Lung (tissue), 12 donors: Measurements from ENCODE around the gene PIERCE2. TPM values are rescaled to one million over a fixed set of nuclear protein-coding genes. Genes with fewer than 3 reads are reported as not detected.
"Not testable (repeated sequence)": the region's sequence is repeated elsewhere in the genome, so short reads cannot be mapped to it uniquely, and the experiment has no call there.

Source experiments
- ATAC-seq: fragments of 200-7000 bp; cut with Tn5 transposase; one replicate; pipeline ENCODE4 v1.9.1; 2020; ENCODE audit warnings: moderate number of reproducible peaks; ENCODE audit not compliant: insufficient read depth, low FRiP score
- DNase-seq, 3 donors: peaks; one replicate each; pipeline ENCODE4 v3.0.0-alpha.2; 2013 to 2017
- H3K27ac ChIP-seq, 2 donors: one replicate each; pipeline ENCODE4 v1.5.1; 2013; ENCODE audit warnings: mild to moderate bottlenecking in 2 of 2, moderate library complexity in 2 of 2, control low read depth in 1 of 2, inconsistent platforms in 1 of 2, low read depth in 1 of 2, low read length in 1 of 2
- H3K27me3 ChIP-seq, 3 donors: one replicate each; pipeline ENCODE4 v1.5.1; 2013; ENCODE audit warnings: low read length in 2 of 3; ENCODE audit not compliant: control insufficient read depth in 3 of 3, insufficient read depth in 3 of 3
- H3K36me3 ChIP-seq, 4 donors: one replicate each; pipeline ENCODE4 v1.5.1; 2013; ENCODE audit warnings: low read length in 4 of 4, mild to moderate bottlenecking in 1 of 4, moderate library complexity in 1 of 4; ENCODE audit not compliant: control insufficient read depth in 4 of 4, insufficient read depth in 4 of 4
- H3K4me1 ChIP-seq, 5 donors: one replicate each; pipeline ENCODE4 v1.5.1; 2013; ENCODE audit warnings: low read length in 5 of 5, mild to moderate bottlenecking in 2 of 5, moderate library complexity in 1 of 5; ENCODE audit not compliant: control insufficient read depth in 5 of 5, insufficient read depth in 5 of 5
- H3K4me3 ChIP-seq: one replicate; pipeline ENCODE4 v1.5.1; 2013; ENCODE audit warnings: mild to moderate bottlenecking, control low read depth, moderate library complexity
- H3K9ac ChIP-seq, 2 donors: one replicate each; pipeline ENCODE4 v1.5.1; 2013; ENCODE audit warnings: low read length in 2 of 2, control low read depth in 1 of 2; ENCODE audit not compliant: insufficient read depth in 1 of 2
- H3K9me3 ChIP-seq, 4 donors: one replicate each; pipeline ENCODE4 v1.5.1; 2013; ENCODE audit warnings: low read length in 3 of 4, mild to moderate bottlenecking in 1 of 4, moderate library complexity in 1 of 4; ENCODE audit not compliant: control insufficient read depth in 4 of 4, insufficient read depth in 3 of 4
- CTCF ChIP-seq: IDR thresholded peaks from 2 replicates; pipeline ENCODE4 v1.5.1; 2012; ENCODE audit warnings: mild to moderate bottlenecking; ENCODE audit errors: control extremely low read depth, extremely low read depth
- WGBS, 2 donors: extraction: QIAGEN DNeasy Blood & Tissue Kit; methylation state at CpG; one replicate each; pipeline ENCODE4 v1.1.7; 2013; 5-methylcytosine and 5-hydroxymethylcytosine counted together
- polyA plus RNA-seq, 2 donors: library from polyadenylated mRNA; stranded (reverse); fragments of 200-250 nt; gene quantifications; one replicate each; pipeline ENCODE4 v1.2.1, GENCODE V29; 2013
- total RNA-seq, 2 donors: library from RNA; depleted of rRNA in 1 of 2; stranded (reverse); fragments of >200 nt in 1 of 2; gene quantifications; one replicate each; pipeline ENCODE4 v1.2.1, GENCODE V29; 2014 to 2021
- donor health status: control.
- donor health status: control.
- donor health status: Bipolar disorder and iron deficiency.
- donor health status: healthy.
- donor health status: DM: yes; HTN: yes; CAD: no.

PIERCE2 gene
- total and polyA plus RNA-seq, 4 donors, result 2.8 to 10.3 (median 5.8) TPM

GRCh38 chr15:55417678-55418077, 9.4 kb downstream of the PIERCE2 start:
- H3K9me3 ChIP-seq, DNase-seq, H3K36me3 ChIP-seq, H3K4me3 ChIP-seq, H3K27me3 ChIP-seq, H3K4me1 ChIP-seq, H3K27ac ChIP-seq, ATAC-seq, H3K9ac ChIP-seq: not testable (repeated sequence)
- 84 to 90% methylated on average over 7 to 8 of the region's 8 CpGs for WGBS, 2 donors

- DNase-seq, result no peak
- H3K27me3 ChIP-seq, result no peaks in the 10 kb centered on the region
- H3K27ac ChIP-seq, result no peak overlapping the region
- H3K9ac ChIP-seq, result no peak overlapping the region
- peaks cover 0 to 3% (median 0%) of the 10 kb centered on the region in 4 donors for H3K36me3 ChIP-seq
- no peak overlapping the region for H3K4me3 ChIP-seq
- ATAC-seq, result no peak
- TF ChIP-seq CTCF, result no peak
- H3K9me3 ChIP-seq, result peaks cover 0 to 2% (median 0%) of the 10 kb centered on the region in 4 donors
- H3K4me1 ChIP-seq, result no peaks in the 10 kb centered on the region
Measured at GRCh38 chr15:55420171-55420866, 12.0 kb downstream of the PIERCE2 start.

GRCh38 chr15:55422089-55422488, 13.8 kb downstream of the PIERCE2 start:
- H3K4me1 ChIP-seq, result no peaks in the 10 kb centered on the region
- H3K9ac ChIP-seq, result no peak overlapping the region
- ATAC-seq, result no peak
- no peak for TF ChIP-seq CTCF
- no peak for DNase-seq
- H3K27ac ChIP-seq, result no peak overlapping the region
- peaks cover 0 to 3% (median 0%) of the 10 kb centered on the region in 4 donors for H3K36me3 ChIP-seq
- no peak overlapping the region for H3K4me3 ChIP-seq
- H3K27me3 ChIP-seq, result no peaks in the 10 kb centered on the region
- peaks cover 0 to 2% (median 0%) of the 10 kb centered on the region in 4 donors for H3K9me3 ChIP-seq
- WGBS, 2 donors, result 0% methylated on average over 1 of the region's 1 CpG

GRCh38 chr15:55434989-55435825, 26.9 kb downstream of the PIERCE2 start:
- DNase-seq, result peak in 2 of 3 donors; percentile 61 to 72
- Histone ChIP-seq H3K4me3 (no peak overlapping the region), H3K4me1 (no peaks in the 10 kb centered on the region), H3K27me3 (no peaks in the 10 kb centered on the region), H3K9ac (no peak overlapping the region), H3K36me3 (no peaks in the 10 kb centered on the region), H3K27ac (no peak overlapping the region), H3K9me3 (no peaks in the 10 kb centered on the region)
- ATAC-seq, result peak; percentile 19
- WGBS, 2 donors, result 38 to 39% methylated on average over 6 of the region's 6 CpGs
- peak; percentile 17 for TF ChIP-seq CTCF

GRCh38 chr15:55443141-55443540, 34.8 kb downstream of the PIERCE2 start:
- not testable (repeated sequence) for H3K27ac ChIP-seq, H3K4me3 ChIP-seq, H3K36me3 ChIP-seq, H3K9ac ChIP-seq, H3K27me3 ChIP-seq, ATAC-seq, H3K9me3 ChIP-seq, DNase-seq, H3K4me1 ChIP-seq
- WGBS, 2 donors, result 93 to 97% methylated on average over 15 of the region's 15 CpGs

- H3K4me3 ChIP-seq, H3K27ac ChIP-seq, H3K27me3 ChIP-seq, ATAC-seq, H3K36me3 ChIP-seq, H3K9ac ChIP-seq, H3K4me1 ChIP-seq, H3K9me3 ChIP-seq, DNase-seq: not testable (repeated sequence)
- WGBS, 2 donors, result 88 to 100% methylated on average over 14 to 27 of the region's 27 CpGs
Measured at GRCh38 chr15:55445936-55446335, 37.6 kb downstream of the PIERCE2 start.
